Ovary (tissue), 3 donors: ENCODE data around the gene OPHN1.

Source experiments
- POLR2A ChIP-seq: fragments of 450-650 bp; IDR thresholded peaks from one replicate; pipeline ENCODE4 v1.6.1; 2017; ENCODE audit warnings: antibody characterized with exemption, mild to moderate bottlenecking, moderate library complexity
- TF ChIP-seq, protein P1 (sequence below), 3 donors: fragments of 450-650 bp in 2 of 3; fragments of 200-600 bp in 1 of 3; IDR thresholded peaks; one replicate each; pipeline versions ENCODE4 v1.5.1 to v1.8.0; 2016 to 2022; ENCODE audit warnings: antibody characterized with exemption in 3 of 3, mild to moderate bottlenecking in 1 of 3
- donor health status: DM: no; HTN: no; CAD: no.

DNA sequence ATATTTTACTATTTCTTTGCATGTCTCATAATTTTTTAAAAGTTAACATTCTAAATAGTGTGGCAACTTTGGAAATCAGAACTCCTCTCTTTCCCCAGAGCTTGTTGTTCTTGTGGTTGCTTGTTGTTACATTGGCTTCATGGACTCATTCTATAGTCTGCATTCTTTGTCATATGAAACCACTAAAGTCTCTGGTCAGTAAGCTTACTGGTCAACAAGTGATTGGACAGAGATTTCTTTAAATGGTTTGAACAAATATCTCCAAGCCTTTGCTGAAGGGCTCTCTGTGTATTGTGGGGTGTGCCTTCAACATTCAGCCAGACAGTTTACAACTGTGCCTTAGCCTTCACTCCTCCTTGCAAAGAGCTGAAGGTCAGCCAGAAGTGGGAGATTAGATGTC is 147.2 kb downstream of the OPHN1 start:
- TF ChIP-seq, protein P1, sequence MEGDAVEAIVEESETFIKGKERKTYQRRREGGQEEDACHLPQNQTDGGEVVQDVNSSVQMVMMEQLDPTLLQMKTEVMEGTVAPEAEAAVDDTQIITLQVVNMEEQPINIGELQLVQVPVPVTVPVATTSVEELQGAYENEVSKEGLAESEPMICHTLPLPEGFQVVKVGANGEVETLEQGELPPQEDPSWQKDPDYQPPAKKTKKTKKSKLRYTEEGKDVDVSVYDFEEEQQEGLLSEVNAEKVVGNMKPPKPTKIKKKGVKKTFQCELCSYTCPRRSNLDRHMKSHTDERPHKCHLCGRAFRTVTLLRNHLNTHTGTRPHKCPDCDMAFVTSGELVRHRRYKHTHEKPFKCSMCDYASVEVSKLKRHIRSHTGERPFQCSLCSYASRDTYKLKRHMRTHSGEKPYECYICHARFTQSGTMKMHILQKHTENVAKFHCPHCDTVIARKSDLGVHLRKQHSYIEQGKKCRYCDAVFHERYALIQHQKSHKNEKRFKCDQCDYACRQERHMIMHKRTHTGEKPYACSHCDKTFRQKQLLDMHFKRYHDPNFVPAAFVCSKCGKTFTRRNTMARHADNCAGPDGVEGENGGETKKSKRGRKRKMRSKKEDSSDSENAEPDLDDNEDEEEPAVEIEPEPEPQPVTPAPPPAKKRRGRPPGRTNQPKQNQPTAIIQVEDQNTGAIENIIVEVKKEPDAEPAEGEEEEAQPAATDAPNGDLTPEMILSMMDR (IDR thresholded peaks at IDR 0.05) = no peak
- TF ChIP-seq POLR2A = no peak
